Lung (tissue), 12 donors: Measurements from ENCODE around the gene ERMAP. TPM values are rescaled to one million over a fixed set of nuclear protein-coding genes. Genes with fewer than 3 reads are reported as not detected.

Experiments used
- ATAC-seq: fragments of 200-7000 bp; cut with Tn5 transposase; one replicate; pipeline ENCODE4 v1.9.1; 2020; ENCODE audit warnings: moderate number of reproducible peaks; ENCODE audit not compliant: insufficient read depth, low FRiP score
- DNase-seq, 3 donors: peaks; one replicate each; pipeline ENCODE4 v3.0.0-alpha.2; 2013 to 2017
- H3K27ac ChIP-seq, 2 donors: one replicate each; pipeline ENCODE4 v1.5.1; 2013; ENCODE audit warnings: mild to moderate bottlenecking in 2 of 2, moderate library complexity in 2 of 2, control low read depth in 1 of 2, inconsistent platforms in 1 of 2, low read depth in 1 of 2, low read length in 1 of 2
- H3K27me3 ChIP-seq, 3 donors: one replicate each; pipeline ENCODE4 v1.5.1; 2013; ENCODE audit warnings: low read length in 2 of 3; ENCODE audit not compliant: control insufficient read depth in 3 of 3, insufficient read depth in 3 of 3
- H3K36me3 ChIP-seq, 4 donors: one replicate each; pipeline ENCODE4 v1.5.1; 2013; ENCODE audit warnings: low read length in 4 of 4, mild to moderate bottlenecking in 1 of 4, moderate library complexity in 1 of 4; ENCODE audit not compliant: control insufficient read depth in 4 of 4, insufficient read depth in 4 of 4
- H3K4me1 ChIP-seq, 5 donors: one replicate each; pipeline ENCODE4 v1.5.1; 2013; ENCODE audit warnings: low read length in 5 of 5, mild to moderate bottlenecking in 2 of 5, moderate library complexity in 1 of 5; ENCODE audit not compliant: control insufficient read depth in 5 of 5, insufficient read depth in 5 of 5
- H3K4me3 ChIP-seq: one replicate; pipeline ENCODE4 v1.5.1; 2013; ENCODE audit warnings: mild to moderate bottlenecking, control low read depth, moderate library complexity
- H3K9ac ChIP-seq, 2 donors: one replicate each; pipeline ENCODE4 v1.5.1; 2013; ENCODE audit warnings: low read length in 2 of 2, control low read depth in 1 of 2; ENCODE audit not compliant: insufficient read depth in 1 of 2
- H3K9me3 ChIP-seq, 4 donors: one replicate each; pipeline ENCODE4 v1.5.1; 2013; ENCODE audit warnings: low read length in 3 of 4, mild to moderate bottlenecking in 1 of 4, moderate library complexity in 1 of 4; ENCODE audit not compliant: control insufficient read depth in 4 of 4, insufficient read depth in 3 of 4
- WGBS, 2 donors: extraction: QIAGEN DNeasy Blood & Tissue Kit; methylation state at CpG; one replicate each; pipeline ENCODE4 v1.1.7; 2013; 5-methylcytosine and 5-hydroxymethylcytosine counted together
- polyA plus RNA-seq, 2 donors: library from polyadenylated mRNA; stranded (reverse); fragments of 200-250 nt; gene quantifications; one replicate each; pipeline ENCODE4 v1.2.1, GENCODE V29; 2013
- total RNA-seq, 2 donors: library from RNA; depleted of rRNA in 1 of 2; stranded (reverse); fragments of >200 nt in 1 of 2; gene quantifications; one replicate each; pipeline ENCODE4 v1.2.1, GENCODE V29; 2014 to 2021
- TF ChIP-seq, protein P1 (sequence below): IDR thresholded peaks from 2 replicates; pipeline ENCODE4 v1.5.1; 2012; ENCODE audit warnings: mild to moderate bottlenecking; ENCODE audit errors: control extremely low read depth, extremely low read depth
- donor health status: control.
- donor health status: control.
- donor health status: Bipolar disorder and iron deficiency.
- donor health status: healthy.
- donor health status: DM: yes; HTN: yes; CAD: no.

ERMAP gene
- total and polyA plus RNA-seq, 4 donors, result 4.8 to 19.8 (median 10.6) TPM

GRCh38 chr1:42822800-42823392 is 6.0 kb downstream of the ERMAP start:
- Histone ChIP-seq H3K9ac (no peak overlapping the region), H3K4me1 (peaks cover 0 to 8% (median 4%) of the 10 kb centered on the region in 5 donors), H3K27me3 (no peaks in the 10 kb centered on the region), H3K4me3 (no peak overlapping the region), H3K36me3 (peaks cover 0 to 4% (median 0%) of the 10 kb centered on the region in 4 donors), H3K27ac (no peak overlapping the region), H3K9me3 (no peaks in the 10 kb centered on the region)
- ATAC-seq (no peak), DNase-seq (no peak)
- TF ChIP-seq, protein P1, sequence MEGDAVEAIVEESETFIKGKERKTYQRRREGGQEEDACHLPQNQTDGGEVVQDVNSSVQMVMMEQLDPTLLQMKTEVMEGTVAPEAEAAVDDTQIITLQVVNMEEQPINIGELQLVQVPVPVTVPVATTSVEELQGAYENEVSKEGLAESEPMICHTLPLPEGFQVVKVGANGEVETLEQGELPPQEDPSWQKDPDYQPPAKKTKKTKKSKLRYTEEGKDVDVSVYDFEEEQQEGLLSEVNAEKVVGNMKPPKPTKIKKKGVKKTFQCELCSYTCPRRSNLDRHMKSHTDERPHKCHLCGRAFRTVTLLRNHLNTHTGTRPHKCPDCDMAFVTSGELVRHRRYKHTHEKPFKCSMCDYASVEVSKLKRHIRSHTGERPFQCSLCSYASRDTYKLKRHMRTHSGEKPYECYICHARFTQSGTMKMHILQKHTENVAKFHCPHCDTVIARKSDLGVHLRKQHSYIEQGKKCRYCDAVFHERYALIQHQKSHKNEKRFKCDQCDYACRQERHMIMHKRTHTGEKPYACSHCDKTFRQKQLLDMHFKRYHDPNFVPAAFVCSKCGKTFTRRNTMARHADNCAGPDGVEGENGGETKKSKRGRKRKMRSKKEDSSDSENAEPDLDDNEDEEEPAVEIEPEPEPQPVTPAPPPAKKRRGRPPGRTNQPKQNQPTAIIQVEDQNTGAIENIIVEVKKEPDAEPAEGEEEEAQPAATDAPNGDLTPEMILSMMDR, result no peak
- 69 to 84% methylated on average over 2 of the region's 2 CpGs for WGBS, 2 donors

DNA sequence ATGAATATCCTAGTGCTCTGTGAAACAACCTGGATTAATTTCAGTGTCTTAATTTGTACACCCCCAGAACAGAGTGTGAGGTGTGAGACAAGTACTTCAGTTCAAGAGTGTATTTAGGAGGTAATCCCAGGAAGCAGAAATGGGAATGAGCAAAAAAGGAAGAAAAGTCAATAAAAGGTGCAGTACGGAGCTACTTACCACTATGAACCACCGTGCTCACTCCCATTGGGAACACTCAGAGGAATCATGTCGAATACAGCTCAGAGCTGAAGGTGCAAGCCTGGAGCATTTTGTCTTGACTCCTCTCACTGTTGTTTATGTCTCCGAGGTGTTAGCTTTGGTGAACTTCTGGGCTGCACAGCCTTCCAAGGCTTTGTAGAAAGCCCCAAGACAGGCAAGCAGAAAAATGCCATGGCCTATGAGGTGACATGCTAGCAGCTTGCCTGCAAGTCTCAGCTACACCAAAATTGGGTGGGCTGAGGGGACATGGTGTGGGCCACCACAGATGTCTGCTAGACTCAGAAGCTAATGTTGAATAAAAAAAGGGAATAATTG is 7.6 kb downstream of the ERMAP start:
- H3K4me1 ChIP-seq, result peaks cover 0 to 6% (median 2%) of the 10 kb centered on the region in 5 donors
- peaks cover 0 to 4% (median 0%) of the 10 kb centered on the region in 4 donors for H3K36me3 ChIP-seq
- no peak overlapping the region for H3K27ac ChIP-seq
- WGBS, 2 donors, result 91 to 96% methylated on average over 4 of the region's 4 CpGs
- H3K4me3 ChIP-seq, result no peak overlapping the region
- ATAC-seq, result no peak
- TF ChIP-seq, protein P1, result no peak
- no peak overlapping the region for H3K9ac ChIP-seq
- H3K9me3 ChIP-seq, result no peaks in the 10 kb centered on the region
- DNase-seq, result no peak
- H3K27me3 ChIP-seq, result no peaks in the 10 kb centered on the region

DNA sequence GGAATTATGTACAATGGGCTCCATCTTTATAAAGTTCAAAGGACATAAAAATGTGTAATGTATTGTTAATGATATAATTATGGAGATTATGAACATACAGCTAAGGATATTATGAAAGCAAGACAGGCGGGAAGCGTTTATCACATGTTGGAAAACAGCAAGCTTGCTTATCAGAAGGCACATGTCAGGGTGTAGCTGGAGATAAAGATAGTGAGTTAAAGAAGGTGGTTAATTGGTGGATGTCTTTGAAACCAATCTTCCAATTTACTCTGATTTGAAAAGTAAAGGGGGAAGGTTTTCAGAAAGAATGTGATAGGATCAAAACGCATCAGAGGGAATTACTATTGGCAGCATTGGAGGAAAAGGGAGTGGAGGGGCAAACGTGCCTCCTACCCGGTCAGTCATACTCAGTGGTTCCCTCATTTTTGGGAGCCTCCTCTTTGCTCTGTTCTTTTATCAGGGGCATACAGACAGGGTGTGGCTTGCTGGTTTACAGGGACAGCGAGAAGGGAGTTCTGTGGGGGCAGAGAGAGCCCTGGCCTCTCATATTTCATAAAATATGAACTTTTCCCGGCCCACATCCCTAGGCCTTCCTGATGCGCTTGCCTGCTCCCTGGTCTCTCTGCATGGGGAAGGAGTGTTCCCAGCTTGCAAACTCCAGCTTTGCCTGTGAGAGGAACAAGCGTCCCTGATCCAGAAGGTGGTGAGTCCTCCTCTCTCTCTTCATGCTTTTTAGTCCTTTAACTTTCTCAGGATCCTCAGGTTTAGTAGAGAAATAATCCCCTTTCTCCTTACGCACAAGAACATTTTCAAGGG is 8.3 kb downstream of the ERMAP start:
- Histone ChIP-seq H3K27ac (no peak overlapping the region), H3K9me3 (no peaks in the 10 kb centered on the region), H3K4me1 (peaks cover 0 to 6% (median 2%) of the 10 kb centered on the region in 5 donors), H3K9ac (no peak overlapping the region), H3K36me3 (peaks cover 0 to 6% (median 2%) of the 10 kb centered on the region in 4 donors), H3K4me3 (no peak overlapping the region), H3K27me3 (no peaks in the 10 kb centered on the region)
- ATAC-seq (no peak), DNase-seq (peak in 2 of 3 donors; percentile 20 to 21)
- TF ChIP-seq, protein P1, result no peak
- WGBS, 2 donors, result 85 to 92% methylated on average over 10 of the region's 10 CpGs
